ENCODE measurements around the gene SUB1. TPM values are rescaled to one million over a fixed set of nuclear protein-coding genes. Genes with fewer than 3 reads are reported as not detected.

The SUB1 gene
- polyA plus RNA-seq, 1 donor from 2014 or later: 1,107 TPM

DNA sequence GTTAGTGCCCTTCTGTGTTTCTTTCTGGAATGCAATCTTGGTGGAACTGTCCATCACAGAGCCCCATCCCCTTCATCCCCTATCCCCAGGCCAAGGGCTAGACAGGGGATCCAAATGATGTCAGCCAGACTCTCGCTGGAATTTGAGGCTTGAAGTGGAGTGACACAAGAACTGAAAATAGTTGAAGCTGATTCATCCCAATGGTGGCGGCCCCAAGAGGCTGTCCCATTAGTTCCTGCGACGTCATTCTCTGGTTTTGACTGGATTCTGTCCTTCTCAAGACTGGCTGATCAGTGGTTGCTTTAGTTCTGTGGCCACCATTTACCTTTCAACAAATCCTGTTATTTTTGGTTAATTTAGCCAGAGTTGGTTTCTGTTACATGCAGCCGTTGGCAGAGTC, 59.9 kb downstream of the SUB1 start:
- Histone ChIP-seq H3K36me3 (ENCODE audit: insufficient read depth, low read length) (no peaks in the 10 kb centered on the region), H3K4me3 (ENCODE audit: low read length) (no peak overlapping the region), H3K27ac (ENCODE audit: low read length) (no peak overlapping the region), H3K27me3 (ENCODE audit: insufficient read depth, low read depth, low read length) (no peaks in the 10 kb centered on the region), H3K9ac (ENCODE audit: low read length) (no peak overlapping the region), H3K79me2 (replicated peaks; ENCODE audit: insufficient read depth, low read length) (no peaks in the 10 kb centered on the region), H2AFZ (ENCODE audit: low read depth, low read length) (no peak overlapping the region), H3F3A (ENCODE audit: insufficient read depth, low read length, poor library complexity, severe bottlenecking) (no peaks in the 10 kb centered on the region), H3K9me3 (ENCODE audit: low read length) (no peaks in the 10 kb centered on the region), H3K9me2 (ENCODE audit: insufficient read depth, low read length) (no peaks in the 10 kb centered on the region), H4K20me1 (ENCODE audit: insufficient read depth) (no peaks in the 10 kb centered on the region), H3K4me2 (ENCODE audit: low read length) (no peak overlapping the region)
- TF ChIP-seq EP300 (conservative IDR thresholded peaks at IDR 0.05; ENCODE audit: poor library complexity, severe bottlenecking): no peak
- TF ChIP-seq, protein P1, sequence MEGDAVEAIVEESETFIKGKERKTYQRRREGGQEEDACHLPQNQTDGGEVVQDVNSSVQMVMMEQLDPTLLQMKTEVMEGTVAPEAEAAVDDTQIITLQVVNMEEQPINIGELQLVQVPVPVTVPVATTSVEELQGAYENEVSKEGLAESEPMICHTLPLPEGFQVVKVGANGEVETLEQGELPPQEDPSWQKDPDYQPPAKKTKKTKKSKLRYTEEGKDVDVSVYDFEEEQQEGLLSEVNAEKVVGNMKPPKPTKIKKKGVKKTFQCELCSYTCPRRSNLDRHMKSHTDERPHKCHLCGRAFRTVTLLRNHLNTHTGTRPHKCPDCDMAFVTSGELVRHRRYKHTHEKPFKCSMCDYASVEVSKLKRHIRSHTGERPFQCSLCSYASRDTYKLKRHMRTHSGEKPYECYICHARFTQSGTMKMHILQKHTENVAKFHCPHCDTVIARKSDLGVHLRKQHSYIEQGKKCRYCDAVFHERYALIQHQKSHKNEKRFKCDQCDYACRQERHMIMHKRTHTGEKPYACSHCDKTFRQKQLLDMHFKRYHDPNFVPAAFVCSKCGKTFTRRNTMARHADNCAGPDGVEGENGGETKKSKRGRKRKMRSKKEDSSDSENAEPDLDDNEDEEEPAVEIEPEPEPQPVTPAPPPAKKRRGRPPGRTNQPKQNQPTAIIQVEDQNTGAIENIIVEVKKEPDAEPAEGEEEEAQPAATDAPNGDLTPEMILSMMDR (IDR thresholded peaks at IDR 0.05; ENCODE audit: poor library complexity, severe bottlenecking): no peak
- no peak for TF ChIP-seq SMC3 (conservative IDR thresholded peaks at IDR 0.05; ENCODE audit: poor library complexity)
- TF ChIP-seq MXI1 (conservative IDR thresholded peaks at IDR 0.05; ENCODE audit: poor library complexity, severe bottlenecking): no peak
- TF ChIP-seq, protein P2, sequence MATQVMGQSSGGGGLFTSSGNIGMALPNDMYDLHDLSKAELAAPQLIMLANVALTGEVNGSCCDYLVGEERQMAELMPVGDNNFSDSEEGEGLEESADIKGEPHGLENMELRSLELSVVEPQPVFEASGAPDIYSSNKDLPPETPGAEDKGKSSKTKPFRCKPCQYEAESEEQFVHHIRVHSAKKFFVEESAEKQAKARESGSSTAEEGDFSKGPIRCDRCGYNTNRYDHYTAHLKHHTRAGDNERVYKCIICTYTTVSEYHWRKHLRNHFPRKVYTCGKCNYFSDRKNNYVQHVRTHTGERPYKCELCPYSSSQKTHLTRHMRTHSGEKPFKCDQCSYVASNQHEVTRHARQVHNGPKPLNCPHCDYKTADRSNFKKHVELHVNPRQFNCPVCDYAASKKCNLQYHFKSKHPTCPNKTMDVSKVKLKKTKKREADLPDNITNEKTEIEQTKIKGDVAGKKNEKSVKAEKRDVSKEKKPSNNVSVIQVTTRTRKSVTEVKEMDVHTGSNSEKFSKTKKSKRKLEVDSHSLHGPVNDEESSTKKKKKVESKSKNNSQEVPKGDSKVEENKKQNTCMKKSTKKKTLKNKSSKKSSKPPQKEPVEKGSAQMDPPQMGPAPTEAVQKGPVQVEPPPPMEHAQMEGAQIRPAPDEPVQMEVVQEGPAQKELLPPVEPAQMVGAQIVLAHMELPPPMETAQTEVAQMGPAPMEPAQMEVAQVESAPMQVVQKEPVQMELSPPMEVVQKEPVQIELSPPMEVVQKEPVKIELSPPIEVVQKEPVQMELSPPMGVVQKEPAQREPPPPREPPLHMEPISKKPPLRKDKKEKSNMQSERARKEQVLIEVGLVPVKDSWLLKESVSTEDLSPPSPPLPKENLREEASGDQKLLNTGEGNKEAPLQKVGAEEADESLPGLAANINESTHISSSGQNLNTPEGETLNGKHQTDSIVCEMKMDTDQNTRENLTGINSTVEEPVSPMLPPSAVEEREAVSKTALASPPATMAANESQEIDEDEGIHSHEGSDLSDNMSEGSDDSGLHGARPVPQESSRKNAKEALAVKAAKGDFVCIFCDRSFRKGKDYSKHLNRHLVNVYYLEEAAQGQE (IDR thresholded peaks at IDR 0.05; ENCODE audit: borderline replicate concordance): no peak
- no peak for TF ChIP-seq RAD21 (conservative IDR thresholded peaks at IDR 0.05)
- no peak for TF ChIP-seq POLR2AphosphoS5 (IDR thresholded peaks at IDR 0.05)
- TF ChIP-seq TAF1 (IDR thresholded peaks at IDR 0.05; ENCODE audit: low read depth): no peak
- TF ChIP-seq EZH2 (IDR thresholded peaks at IDR 0.05; ENCODE audit: borderline replicate concordance, insufficient read depth, low read length, poor library complexity, severe bottlenecking): no peak

DNA sequence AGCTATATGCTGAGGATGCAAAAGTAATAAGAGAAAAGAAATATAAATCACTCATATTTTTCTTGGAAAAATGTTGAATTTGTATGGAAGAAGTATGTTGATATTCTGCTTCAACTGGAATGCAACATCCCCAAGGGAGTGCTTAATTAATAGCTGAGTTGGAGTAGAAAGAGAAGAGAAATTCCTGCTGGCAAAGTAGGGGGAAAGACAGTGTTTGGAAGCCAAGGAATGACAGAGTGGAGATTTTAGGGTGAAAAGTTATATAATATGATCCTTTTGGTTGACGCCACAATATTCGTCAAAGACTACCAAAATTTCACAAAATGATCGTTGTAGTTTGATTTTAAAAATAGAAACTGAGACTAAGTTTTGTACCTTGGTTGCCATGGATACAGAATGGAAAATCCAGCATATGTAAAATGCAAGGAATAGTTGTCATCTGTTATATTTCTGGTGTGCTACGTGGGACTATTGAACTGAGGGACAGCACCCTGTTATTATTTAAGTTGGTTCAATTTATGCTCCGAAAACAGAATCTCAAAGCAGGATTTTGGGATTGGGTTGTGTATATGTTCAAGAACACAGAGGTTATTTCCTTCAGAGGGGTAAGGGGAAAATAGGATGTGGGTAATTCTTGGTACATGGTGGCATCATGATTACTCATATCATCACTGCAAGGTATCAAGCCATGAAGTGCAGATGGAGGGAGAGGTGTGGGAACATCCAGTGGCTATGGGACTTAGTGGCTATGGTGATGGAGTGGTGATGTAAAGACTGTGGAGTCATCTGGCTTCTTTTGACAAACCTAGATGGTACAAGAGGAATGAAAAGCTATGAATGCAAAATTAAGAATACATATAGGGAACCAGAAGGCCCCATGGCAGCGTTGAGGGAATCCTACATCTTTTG, 61.0 kb downstream of the SUB1 start:
- Histone ChIP-seq H3F3A (ENCODE audit: insufficient read depth, low read length, poor library complexity, severe bottlenecking) (no peaks in the 10 kb centered on the region), H3K79me2 (replicated peaks; ENCODE audit: insufficient read depth, low read length) (no peaks in the 10 kb centered on the region), H3K4me2 (ENCODE audit: low read length) (no peak overlapping the region), H3K4me3 (ENCODE audit: low read length) (no peak overlapping the region), H3K27me3 (ENCODE audit: insufficient read depth, low read depth, low read length) (no peaks in the 10 kb centered on the region), H3K36me3 (ENCODE audit: insufficient read depth, low read length) (no peaks in the 10 kb centered on the region), H4K20me1 (ENCODE audit: insufficient read depth) (no peaks in the 10 kb centered on the region), H3K9me3 (ENCODE audit: low read length) (no peaks in the 10 kb centered on the region), H3K27ac (ENCODE audit: low read length) (no peak overlapping the region), H2AFZ (ENCODE audit: low read depth, low read length) (no peak overlapping the region), H3K9me2 (ENCODE audit: insufficient read depth, low read length) (no peaks in the 10 kb centered on the region), H3K9ac (ENCODE audit: low read length) (no peak overlapping the region)
- TF ChIP-seq EZH2 (IDR thresholded peaks at IDR 0.05; ENCODE audit: borderline replicate concordance, insufficient read depth, low read length, poor library complexity, severe bottlenecking): no peak
- no peak for TF ChIP-seq POLR2AphosphoS5 (IDR thresholded peaks at IDR 0.05)
- no peak for TF ChIP-seq MXI1 (conservative IDR thresholded peaks at IDR 0.05; ENCODE audit: poor library complexity, severe bottlenecking)
- TF ChIP-seq, protein P1 (IDR thresholded peaks at IDR 0.05; ENCODE audit: poor library complexity, severe bottlenecking): no peak
- no peak for TF ChIP-seq RAD21 (conservative IDR thresholded peaks at IDR 0.05)
- TF ChIP-seq, protein P2 (IDR thresholded peaks at IDR 0.05; ENCODE audit: borderline replicate concordance): no peak
- TF ChIP-seq EP300 (conservative IDR thresholded peaks at IDR 0.05; ENCODE audit: poor library complexity, severe bottlenecking): no peak
- no peak for TF ChIP-seq SMC3 (conservative IDR thresholded peaks at IDR 0.05; ENCODE audit: poor library complexity)
- no peak for TF ChIP-seq TAF1 (IDR thresholded peaks at IDR 0.05; ENCODE audit: low read depth)
